HEK293 (cell line): ENCODE results near the gene FABP7.
A peak's percentile ranks its signal among the peaks of the same experiment; 100 is the strongest.

ENCODE experiments used
- KLF8 ChIP-seq: fragments of 450-650 bp; formaldehyde crosslinking; IDR thresholded peaks from 2 replicates; pipeline ENCODE4 v1.5.1; 2016; ENCODE audit warnings: missing biosample characterization, missing genetic modification characterization
- PRDM6 ChIP-seq: fragments of 450-650 bp; formaldehyde crosslinking; IDR thresholded peaks from 2 replicates; pipeline ENCODE4 v1.5.1; 2017; ENCODE audit warnings: missing biosample characterization, missing genetic modification characterization
- SETDB1 ChIP-seq: IDR thresholded peaks from one replicate; pipeline ENCODE4 v1.6.1; 2017; ENCODE audit warnings: mild to moderate bottlenecking, low read length, moderate library complexity, mixed read lengths; ENCODE audit not compliant: insufficient read length
- SP3 ChIP-seq: fragments of 450-650 bp; formaldehyde crosslinking; IDR thresholded peaks from 2 replicates; pipeline ENCODE4 v1.5.1; 2016; ENCODE audit warnings: missing biosample characterization, missing genetic modification characterization
- TSHZ1 ChIP-seq: fragments of 450-650 bp; formaldehyde crosslinking; IDR thresholded peaks from 2 replicates; pipeline ENCODE4 v1.5.1; 2016; ENCODE audit warnings: missing biosample characterization, missing genetic modification characterization, borderline replicate concordance
- ZBTB17 ChIP-seq: fragments of 450-650 bp; formaldehyde crosslinking; IDR thresholded peaks from 2 replicates; pipeline ENCODE4 v1.5.1; 2016; ENCODE audit warnings: missing biosample characterization, missing genetic modification characterization
- ZBTB20 ChIP-seq: fragments of 450-650 bp; formaldehyde crosslinking; IDR thresholded peaks from 2 replicates; pipeline ENCODE4 v1.5.1; 2016; ENCODE audit warnings: missing biosample characterization, missing genetic modification characterization
- ZBTB26 ChIP-seq: fragments of 450-650 bp; formaldehyde crosslinking; optimal IDR thresholded peaks from 2 replicates; pipeline ENCODE3; 2016; ENCODE audit warnings: missing biosample characterization, mild to moderate bottlenecking, missing genetic modification characterization
- ZBTB44 ChIP-seq: fragments of 450-650 bp; IDR thresholded peaks from 2 replicates; pipeline ENCODE4 v1.5.1; 2018; ENCODE audit warnings: missing biosample characterization, mild to moderate bottlenecking, missing genetic modification characterization
- ZFP41 ChIP-seq: fragments of 450-650 bp; formaldehyde crosslinking; IDR thresholded peaks from 2 replicates; pipeline ENCODE4 v1.5.1; 2016; ENCODE audit warnings: missing biosample characterization, missing genetic modification characterization, borderline replicate concordance
- ZNF114 ChIP-seq: fragments of 450-650 bp; formaldehyde crosslinking; IDR thresholded peaks from 2 replicates; pipeline ENCODE4 v1.5.0; 2017; ENCODE audit warnings: missing biosample characterization, missing genetic modification characterization
- ZNF174 ChIP-seq: fragments of 450-650 bp; formaldehyde crosslinking; IDR thresholded peaks from 2 replicates; pipeline ENCODE4 v1.5.0; 2017; ENCODE audit warnings: missing biosample characterization, mild to moderate bottlenecking, missing genetic modification characterization
- ZNF211 ChIP-seq: fragments of 450-650 bp; formaldehyde crosslinking; IDR thresholded peaks from 2 replicates; pipeline ENCODE4 v1.5.1; 2016; ENCODE audit warnings: low read depth, missing biosample characterization, missing genetic modification characterization
- ZNF214 ChIP-seq: fragments of 450-650 bp; formaldehyde crosslinking; IDR thresholded peaks from 2 replicates; pipeline ENCODE4 v1.5.1; 2017; ENCODE audit warnings: missing biosample characterization, mild to moderate bottlenecking, missing genetic modification characterization, borderline replicate concordance
- ZNF221 ChIP-seq: fragments of 450-650 bp; formaldehyde crosslinking; IDR thresholded peaks from 2 replicates; pipeline ENCODE4 v1.5.1; 2017; ENCODE audit warnings: missing biosample characterization, missing genetic modification characterization, borderline replicate concordance
- ZNF23 ChIP-seq: fragments of 450-650 bp; formaldehyde crosslinking; IDR thresholded peaks from 2 replicates; pipeline ENCODE4 v1.5.1; 2016; ENCODE audit warnings: missing biosample characterization, missing genetic modification characterization, borderline replicate concordance
- ZNF266 ChIP-seq: fragments of 450-650 bp; formaldehyde crosslinking; IDR thresholded peaks from 2 replicates; pipeline ENCODE4 v1.5.1; 2016; ENCODE audit warnings: missing biosample characterization, missing genetic modification characterization, low read depth
- ZNF335 ChIP-seq: fragments of 450-650 bp; formaldehyde crosslinking; conservative IDR thresholded peaks from 2 replicates; pipeline ENCODE4 v1.5.1; 2016; ENCODE audit warnings: missing biosample characterization, missing genetic modification characterization
- ZNF350 ChIP-seq: fragments of 450-650 bp; formaldehyde crosslinking; IDR thresholded peaks from 2 replicates; pipeline ENCODE4 v1.5.0; 2017; ENCODE audit warnings: missing biosample characterization, mild to moderate bottlenecking, missing genetic modification characterization
- ZNF416 ChIP-seq: fragments of 450-650 bp; formaldehyde crosslinking; IDR thresholded peaks from 2 replicates; pipeline ENCODE4 v1.5.1; 2016; ENCODE audit warnings: missing biosample characterization, missing genetic modification characterization
- ZNF48 ChIP-seq: fragments of 450-650 bp; formaldehyde crosslinking; IDR thresholded peaks from 2 replicates; pipeline ENCODE4 v1.5.1; 2016; ENCODE audit warnings: missing biosample characterization, missing genetic modification characterization
- ZNF501 ChIP-seq: fragments of 450-650 bp; formaldehyde crosslinking; IDR thresholded peaks from 2 replicates; pipeline ENCODE4 v1.5.1; 2016; ENCODE audit warnings: missing biosample characterization, missing genetic modification characterization
- ZNF544 ChIP-seq: fragments of 450-650 bp; formaldehyde crosslinking; IDR thresholded peaks from 2 replicates; pipeline ENCODE4 v1.5.0; 2017; ENCODE audit warnings: missing biosample characterization, missing genetic modification characterization
- ZNF558 ChIP-seq: fragments of 450-650 bp; formaldehyde crosslinking; IDR thresholded peaks from 2 replicates; pipeline ENCODE4 v1.5.1; 2016; ENCODE audit warnings: missing biosample characterization, missing genetic modification characterization
- ZNF571 ChIP-seq: fragments of 450-650 bp; formaldehyde crosslinking; IDR thresholded peaks from 2 replicates; pipeline ENCODE4 v1.5.0; 2017; ENCODE audit warnings: missing biosample characterization, missing genetic modification characterization
- ZNF654 ChIP-seq: fragments of 450-650 bp; formaldehyde crosslinking; IDR thresholded peaks from 2 replicates; pipeline ENCODE4 v1.5.1; 2016; ENCODE audit warnings: low read depth, missing biosample characterization, missing genetic modification characterization
- ZNF777 ChIP-seq: fragments of 450-650 bp; formaldehyde crosslinking; IDR thresholded peaks from 2 replicates; pipeline ENCODE4 v1.5.1; 2017; ENCODE audit warnings: missing biosample characterization, missing genetic modification characterization, borderline replicate concordance
- ZNF785 ChIP-seq: fragments of 450-650 bp; formaldehyde crosslinking; IDR thresholded peaks from 2 replicates; pipeline ENCODE4 v1.5.1; 2016; ENCODE audit warnings: missing biosample characterization, missing genetic modification characterization
- ZSCAN16 ChIP-seq: fragments of 450-650 bp; formaldehyde crosslinking; IDR thresholded peaks from 2 replicates; pipeline ENCODE4 v1.5.1; 2016; ENCODE audit warnings: missing biosample characterization, missing genetic modification characterization
- ZSCAN30 ChIP-seq: fragments of 450-650 bp; IDR thresholded peaks from 2 replicates; pipeline ENCODE4 v1.5.1; 2018; ENCODE audit warnings: missing biosample characterization, mild to moderate bottlenecking, missing genetic modification characterization, moderate library complexity
- TF ChIP-seq, protein P1 (sequence below): fragments of 450-650 bp; formaldehyde crosslinking; IDR thresholded peaks from 2 replicates; pipeline ENCODE4 v1.5.1; 2017; ENCODE audit warnings: missing biosample characterization, missing genetic modification characterization

FABP7 gene

DNA sequence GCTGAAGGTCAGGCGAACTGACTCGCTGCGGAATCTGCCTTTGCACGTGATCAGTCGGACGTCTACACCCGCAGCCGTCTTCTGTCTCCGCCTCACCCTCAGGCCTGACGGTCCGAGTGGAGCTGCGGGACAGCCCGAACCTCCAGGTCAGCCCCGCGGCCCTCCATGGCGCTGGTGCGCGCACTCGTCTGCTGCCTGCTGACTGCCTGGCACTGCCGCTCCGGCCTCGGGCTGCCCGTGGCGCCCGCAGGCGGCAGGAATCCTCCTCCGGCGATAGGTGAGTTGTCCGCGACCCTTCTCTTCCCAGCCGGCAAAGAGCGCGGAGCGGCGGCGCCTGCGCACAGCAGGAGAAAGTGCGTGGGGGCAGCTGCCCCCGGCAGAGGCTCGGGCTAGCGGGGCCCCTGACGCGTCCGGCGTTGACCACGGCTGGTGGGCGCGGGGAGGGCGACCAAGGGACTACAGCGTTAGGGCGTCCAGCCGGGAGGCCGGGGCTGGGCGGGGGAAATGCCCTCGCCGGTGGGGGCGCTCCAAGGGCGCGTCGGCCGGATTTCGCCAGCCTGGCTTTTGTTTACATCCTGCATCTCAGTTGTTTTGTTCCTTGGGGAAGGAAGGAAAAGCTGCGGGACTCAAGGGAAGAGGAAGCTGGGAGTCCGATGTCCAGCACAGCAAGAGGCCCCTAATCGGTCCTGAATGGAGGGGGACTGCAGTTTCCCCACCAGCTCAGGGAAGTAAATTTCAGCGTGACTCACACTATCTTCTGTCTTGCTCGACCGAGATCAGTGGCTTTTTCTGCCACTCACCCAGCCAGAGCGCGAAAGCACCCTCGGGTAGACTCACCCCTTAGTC is 9.9 kb downstream of the FABP7 start, which contains the start of gene SMPDL3A (continued):
- no peak for TF ChIP-seq ZNF221 (tag by site-specific recombination)
- peak; percentile 90 for TF ChIP-seq ZBTB26 (tag by site-specific recombination)
- TF ChIP-seq ZBTB20 (tag by site-specific recombination) = peak; percentile 76; the same call in 1 of the 2 replicates
- no peak for TF ChIP-seq ZNF654 (tag by site-specific recombination)
- peak; percentile 37; the same call in 1 of the 2 replicates for TF ChIP-seq ZNF777 (tag by site-specific recombination)
- no peak for TF ChIP-seq ZSCAN16
- no peak for TF ChIP-seq ZNF350 (tag by site-specific recombination)
- TF ChIP-seq ZNF23 (tag by site-specific recombination) = no peak
- TF ChIP-seq ZNF416 (tag by site-specific recombination) = no peak
- peak; percentile 98 for TF ChIP-seq ZNF335 (tag by site-specific recombination)
- no peak for TF ChIP-seq ZNF544 (tag by site-specific recombination)
- no peak for TF ChIP-seq ZBTB44 (tag by site-specific recombination)
- TF ChIP-seq ZNF174 (tag by site-specific recombination) = no peak
- TF ChIP-seq PRDM6 = no peak
- TF ChIP-seq ZNF571 (tag by site-specific recombination) = no peak
- TF ChIP-seq ZNF266 (tag by site-specific recombination) = no peak
- no peak for TF ChIP-seq ZNF114 (tag by site-specific recombination)
- TF ChIP-seq SP3 = no peak
- no peak for TF ChIP-seq ZNF785 (tag by site-specific recombination)
- TF ChIP-seq ZNF214 (tag by site-specific recombination) = no peak
- no peak for TF ChIP-seq ZNF48 (tag by site-specific recombination)
- TF ChIP-seq ZSCAN30 (tag by site-specific recombination) = no peak
- TF ChIP-seq, protein P1, sequence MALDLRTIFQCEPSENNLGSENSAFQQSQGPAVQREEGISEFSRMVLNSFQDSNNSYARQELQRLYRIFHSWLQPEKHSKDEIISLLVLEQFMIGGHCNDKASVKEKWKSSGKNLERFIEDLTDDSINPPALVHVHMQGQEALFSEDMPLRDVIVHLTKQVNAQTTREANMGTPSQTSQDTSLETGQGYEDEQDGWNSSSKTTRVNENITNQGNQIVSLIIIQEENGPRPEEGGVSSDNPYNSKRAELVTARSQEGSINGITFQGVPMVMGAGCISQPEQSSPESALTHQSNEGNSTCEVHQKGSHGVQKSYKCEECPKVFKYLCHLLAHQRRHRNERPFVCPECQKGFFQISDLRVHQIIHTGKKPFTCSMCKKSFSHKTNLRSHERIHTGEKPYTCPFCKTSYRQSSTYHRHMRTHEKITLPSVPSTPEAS = no peak
- TF ChIP-seq ZNF501 (tag by site-specific recombination) = peak; percentile 92
- no peak for TF ChIP-seq ZFP41 (tag by site-specific recombination)
- peak; percentile 48; the same call in 1 of the 2 replicates for TF ChIP-seq KLF8 (tag by site-specific recombination)
- no peak for TF ChIP-seq TSHZ1
- peak; percentile 91 for TF ChIP-seq ZBTB17 (tag by site-specific recombination)
- no peak for TF ChIP-seq SETDB1
- no peak for TF ChIP-seq ZNF558 (tag by site-specific recombination)
- no peak for TF ChIP-seq ZNF211
